Measurements from ENCODE around the gene ZNF467. TPM values are rescaled to one million over a fixed set of nuclear protein-coding genes. Genes with fewer than 3 reads are reported as not detected.

ZNF467 gene
- total and polyA plus RNA-seq, 2 of the 8 experiments (the other 6 are each of a cell fraction or from before 2014, with no cell fraction given), result 0.50 to 0.51 TPM

DNA sequence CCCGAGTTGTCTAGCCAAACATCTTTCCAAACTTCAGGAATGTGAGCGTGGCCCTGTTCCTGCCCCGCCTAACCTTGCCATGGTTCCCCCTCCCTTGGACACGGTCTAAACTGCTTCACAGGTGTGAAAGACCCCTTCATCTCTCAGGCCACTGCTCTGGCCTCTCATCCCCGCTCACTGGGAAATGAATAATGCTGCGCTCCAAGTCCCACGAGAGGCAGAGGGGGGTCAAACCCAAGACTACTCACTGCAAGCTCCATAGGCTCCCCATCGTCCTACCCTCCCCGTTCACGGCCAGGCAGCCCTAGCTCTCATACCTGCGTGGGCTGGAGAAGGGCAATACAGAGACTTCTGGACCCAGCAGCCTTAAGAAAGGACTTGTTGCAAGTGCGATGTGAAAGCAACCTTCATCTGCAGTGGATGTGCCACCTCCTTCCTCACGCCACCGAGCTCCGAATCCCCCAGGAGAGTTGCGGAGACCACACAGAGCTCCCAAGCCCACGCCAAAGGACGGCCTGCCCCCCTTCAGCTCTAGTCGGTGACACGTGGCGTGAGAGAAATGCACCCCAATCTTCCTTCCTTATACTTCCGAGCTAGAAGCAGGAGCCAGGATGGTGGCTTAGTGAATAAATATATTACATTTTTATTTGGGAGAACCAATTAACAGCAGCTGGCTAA, 9.7 kb downstream of the ZNF467 start:
- H3K23ac ChIP-seq (ENCODE audit: insufficient read length), result no peak overlapping the region
- H2AK5ac ChIP-seq (ENCODE audit: low read depth, low read length), result peak overlapping the region; percentile 24; the same call in 1 of the 2 replicates
- H3K79me1 ChIP-seq (ENCODE audit: low read depth, low read length), result no peaks in the 10 kb centered on the region
- H4K20me1 ChIP-seq (replicated peaks in 1 of 2; ENCODE audit: control insufficient read depth in 1 of 2, insufficient read depth in 2 of 2, low read length in 2 of 2), result peaks cover 7 to 14% of the 10 kb centered on the region in 2 experiments
- peak in 1 of 2 experiments; percentile 44 for DNase-seq (ENCODE audit: low read depth in 1 of 2, low spot score in 2 of 2)
- 0 out of 2 replicates have a peak overlapping the region, but pooled peaks have one; percentile 29 for H2BK15ac ChIP-seq (ENCODE audit: low read length)
- no peak overlapping the region for H4K8ac ChIP-seq (ENCODE audit: extremely low read depth, insufficient read depth, low read length)
- H2BK120ac ChIP-seq (replicated peaks; ENCODE audit: low read depth, low read length), result no peak overlapping the region
- H2BK5ac ChIP-seq (ENCODE audit: low read depth, low read length), result no peak overlapping the region
- WGBS, 2 experiments (ENCODE audit: extremely low coverage in 1 of 2, insufficient coverage in 1 of 2, insufficient read length in 1 of 2, insufficient replicate concordance in 2 of 2, low coverage in 1 of 2, low lambda C conversion rate in 2 of 2, missing lambda C conversion rate in 1 of 2), result 79% methylated on average over 20 of the region's 22 CpGs; no CpG with 5 or more reads in 1 of the 2 experiments
- H3K23me2 ChIP-seq (ENCODE audit: low read depth, low read length), result peaks cover 11% of the 10 kb centered on the region; the same call in 1 of the 2 replicates
- no peak overlapping the region for H3K9ac ChIP-seq (replicated peaks in 1 of 4; ENCODE audit: extremely low read depth in 1 of 4, low read depth in 3 of 4, low read length in 3 of 4)
- H2BK20ac ChIP-seq (ENCODE audit: low read length), result no peak overlapping the region
- peaks cover 0 to 14% (median 12%) of the 10 kb centered on the region in 4 experiments; a peak in 6 of 7 replicates for H3K4me1 ChIP-seq (replicated peaks in 1 of 4; ENCODE audit: control insufficient read depth in 3 of 4, insufficient read depth in 4 of 4, low read length in 3 of 4)
- CTCF ChIA-PET (ENCODE audit: partially characterized antibody), result interaction anchor here (0.6 to 8.7 kb wide), 21 partner anchors 8 to 352 kb away, joined by 3 to 115 read pairs (median 4); no protein-coding TSS in a partner anchor
- POLR2A ChIA-PET (ENCODE audit: partially characterized antibody), result interaction anchor here (0.9 to 1.7 kb wide), 3 partner anchors 10 to 26 kb away, joined by 3 read pairs; no protein-coding TSS in a partner anchor
- H4K5ac ChIP-seq (ENCODE audit: insufficient read length, low read depth, low read length), result no peak overlapping the region
- H3K27me3 ChIP-seq (replicated peaks in 1 of 4; ENCODE audit: control insufficient read depth in 3 of 4, extremely low read depth in 1 of 4, insufficient read depth in 3 of 4, low read length in 3 of 4), result peaks cover 61 to 89% (median 80%) of the 10 kb centered on the region in 4 experiments
- peaks cover 0 to 7% (median 0%) of the 10 kb centered on the region in 4 experiments; a peak in 1 of 8 replicates for H3K36me3 ChIP-seq (ENCODE audit: control insufficient read depth in 2 of 4, insufficient read depth in 4 of 4, low read length in 3 of 4)
- peak overlapping the region; percentile 27; the same call in 1 of the 2 replicates for H2BK12ac ChIP-seq (ENCODE audit: low read depth, low read length)
- H3K4ac ChIP-seq (replicated peaks; ENCODE audit: insufficient read length, low read depth, low read length), result no peak overlapping the region
- H3K56ac ChIP-seq (replicated peaks; ENCODE audit: insufficient read length, low read depth, low read length), result no peak overlapping the region
- no peak for FAIRE-seq
- no peak overlapping the region for H3K14ac ChIP-seq (ENCODE audit: insufficient read length)
- no peaks in the 10 kb centered on the region; a peak in 1 of 4 replicates for H3K9me3 ChIP-seq (ENCODE audit: insufficient read depth in 2 of 2, low read depth in 1 of 2, low read length in 1 of 2)
- H3K27ac ChIP-seq (ENCODE audit: low read depth, low read length), result no peak overlapping the region
- peak overlapping the region; percentile 63 to 80; a peak in 2 of 4 replicates for H3K4me2 ChIP-seq (ENCODE audit: insufficient read depth in 1 of 2, low read depth in 2 of 2, low read length in 2 of 2)
- H3K4me3 ChIP-seq (ENCODE audit: extremely low read depth in 1 of 4, insufficient read depth in 2 of 4, low read depth in 3 of 4, low read length in 4 of 4), result peak overlapping the region in 1 of 4 experiments; percentile 40; a peak in 2 of 8 replicates
- H3K79me2 ChIP-seq (ENCODE audit: control insufficient read depth in 1 of 2, insufficient read depth in 2 of 2, low read length in 2 of 2), result no peaks in the 10 kb centered on the region
- H3K18ac ChIP-seq (ENCODE audit: extremely low read depth, low read length), result no peak overlapping the region
- H4K91ac ChIP-seq (replicated peaks; ENCODE audit: insufficient read length, low read length), result no peak overlapping the region
- H2AFZ ChIP-seq (ENCODE audit: low read length), result no peak overlapping the region
- TF ChIP-seq ATF3 (IDR thresholded peaks at IDR 0.05; ENCODE audit: insufficient read depth, low read depth, low read length) (no peak), TCF12 (IDR thresholded peaks at IDR 0.05; ENCODE audit: low read depth, low read length) (no peak), BRCA1 (IDR thresholded peaks at IDR 0.05; ENCODE audit: low read depth, low read length) (no peak), CBX8 (IDR thresholded peaks at IDR 0.05; ENCODE audit: borderline replicate concordance, low read depth, low read length) (no peak), BCL11A (IDR thresholded peaks at IDR 0.05; ENCODE audit: low read depth in 2 of 2, low read length in 2 of 2) (no peak), YY1 (IDR thresholded peaks at IDR 0.05; ENCODE audit: low read depth, low read length) (no peak), CREB1 (IDR thresholded peaks at IDR 0.05) (no peak), JUN (IDR thresholded peaks at IDR 0.05; ENCODE audit: low read depth, low read length) (no peak), POLR2AphosphoS5 (IDR thresholded peaks at IDR 0.05; ENCODE audit: low read depth, low read length) (no peak)

Data from H1 (cell line).